GM18951 (cell line): ENCODE results near the gene KRT33A.

Experiments
- POLR2A ChIP-seq: IDR thresholded peaks from 4 replicates; pipeline ENCODE4 v1.6.1; 2011; ENCODE audit warnings: mild to moderate bottlenecking; ENCODE audit not compliant: insufficient read length, insufficient read depth; ENCODE audit errors: extremely low read depth
- in situ Hi-C: fragments of 300-500 bp; cut with MboI; formaldehyde crosslinking; loops from one replicate; pipeline ENCODE4 v1.12.0; 2022; ENCODE audit warnings: low sequenced_read_pairs, mixed read lengths, inconsistent platforms; ENCODE audit not compliant: unreplicated experiment

The KRT33A gene

DNA sequence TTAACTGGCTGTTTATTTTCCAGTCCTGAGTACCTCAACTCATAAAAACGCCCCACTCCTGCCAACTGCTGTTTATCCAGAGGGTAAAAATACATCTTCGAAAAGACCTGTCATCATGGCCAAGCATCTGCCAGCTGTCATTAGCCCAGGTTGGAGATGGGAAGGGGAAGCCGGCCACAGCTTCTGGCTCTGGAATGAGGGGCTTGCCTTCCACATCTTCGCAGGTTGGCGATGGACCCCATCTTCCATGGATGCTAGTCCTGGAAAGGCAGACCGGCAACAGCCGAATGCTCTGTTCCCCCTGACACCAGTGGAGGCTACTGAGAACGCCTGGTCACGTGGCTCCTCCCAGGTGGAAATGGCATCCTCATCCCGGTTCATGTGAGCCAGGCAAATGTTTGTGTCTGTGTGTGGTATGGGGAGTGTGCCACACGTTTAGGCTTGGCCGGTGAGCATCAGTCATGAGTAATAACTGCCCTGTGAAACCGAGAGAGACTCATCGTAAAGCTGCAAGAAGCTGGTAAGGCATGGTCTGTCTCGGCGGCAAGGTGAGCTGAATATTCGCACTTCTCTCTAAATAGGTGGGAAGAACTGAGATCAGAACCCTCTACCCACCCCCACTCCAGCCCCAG is 34.7 kb downstream of the KRT33A start:
- no peak for TF ChIP-seq POLR2A
- in situ Hi-C loops, result no loop called here

DNA sequence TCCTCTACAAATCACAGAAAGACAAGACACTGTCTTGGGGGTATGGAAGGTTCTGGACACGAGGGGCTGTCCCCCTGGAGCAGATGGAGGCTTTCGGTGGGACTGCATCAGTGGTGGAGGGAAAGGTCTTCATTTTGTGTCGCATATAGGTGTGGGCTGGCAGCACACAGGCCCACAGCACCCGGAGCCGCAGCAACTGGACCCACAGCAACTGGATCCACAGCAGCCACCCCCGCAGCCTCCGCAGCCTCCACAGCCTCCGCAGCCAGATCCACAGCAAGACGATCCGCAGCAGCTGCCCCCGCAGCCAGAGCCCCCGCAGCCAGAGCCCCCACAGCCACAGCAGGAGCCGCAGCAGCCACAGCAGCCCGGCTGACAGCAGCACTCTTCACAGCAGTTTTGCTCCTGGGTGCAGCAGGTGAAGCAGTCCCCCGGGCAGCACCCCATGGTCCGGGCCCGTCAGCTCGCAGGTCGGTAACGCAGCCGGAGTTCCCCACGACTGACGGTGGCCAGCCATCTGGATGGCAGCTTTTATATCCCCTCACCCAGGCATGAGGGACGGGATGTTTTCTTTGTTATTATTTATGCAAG is 35.3 kb downstream of the KRT33A start, which contains the start of gene KRTAP17-1:
KRTAP17-1 (minus strand) TSS at position 507 of the 591 bp plus-strand sequence; CDS start at position 447, 60 bp downstream.
- TF ChIP-seq POLR2A, result no peak
- in situ Hi-C loops, result no loop called here

DNA sequence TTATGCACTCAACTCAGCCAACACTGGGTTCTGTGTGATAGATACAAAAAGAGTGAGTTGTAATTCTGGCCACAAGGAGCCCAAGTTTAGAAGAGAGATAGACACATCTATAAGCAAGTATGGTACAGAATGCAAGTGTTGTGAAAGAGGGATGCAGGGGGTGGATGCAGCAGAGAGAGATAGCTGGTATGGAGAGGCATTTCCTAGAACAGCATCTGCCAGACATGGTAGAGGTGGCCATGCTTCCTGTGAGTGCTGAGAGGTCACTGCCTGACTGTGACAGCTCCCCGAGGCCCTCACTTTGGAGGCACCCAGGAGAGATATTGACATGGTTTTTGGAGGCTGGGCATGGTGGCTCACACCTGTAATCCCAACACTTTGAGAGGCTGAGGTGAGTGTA is 39.5 kb downstream of the KRT33A start:
- TF ChIP-seq POLR2A, result no peak
- in situ Hi-C loops, result no loop called here

DNA sequence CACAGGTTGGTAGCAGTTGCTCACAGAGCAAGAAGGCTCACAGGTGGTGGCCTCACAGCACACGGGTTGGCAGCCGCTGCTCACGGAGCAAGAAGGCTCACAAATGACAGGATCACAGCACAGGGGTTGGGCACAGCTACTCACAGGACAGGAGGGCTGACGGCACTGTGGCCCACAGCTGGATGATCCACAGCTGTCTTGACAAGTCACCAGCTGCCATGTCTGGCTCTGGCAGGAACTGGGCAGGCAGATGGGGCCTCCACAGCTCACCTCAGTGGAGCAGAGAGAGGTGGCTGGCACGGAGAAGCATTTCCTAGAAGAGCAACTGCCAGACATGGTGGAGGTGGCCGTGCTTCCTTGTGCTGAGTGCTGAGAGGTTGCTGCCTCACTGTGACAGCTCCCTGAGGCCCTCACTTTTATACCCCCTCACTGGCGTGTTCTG is 41.7 kb downstream of the KRT33A start, which contains the start of gene KRTAP16-1:
KRTAP16-1 (minus strand) TSS at position 392 of the 442 bp plus-strand sequence; CDS start at position 336, 56 bp downstream.
- TF ChIP-seq POLR2A, result no peak
- in situ Hi-C loops, result no loop called here

DNA sequence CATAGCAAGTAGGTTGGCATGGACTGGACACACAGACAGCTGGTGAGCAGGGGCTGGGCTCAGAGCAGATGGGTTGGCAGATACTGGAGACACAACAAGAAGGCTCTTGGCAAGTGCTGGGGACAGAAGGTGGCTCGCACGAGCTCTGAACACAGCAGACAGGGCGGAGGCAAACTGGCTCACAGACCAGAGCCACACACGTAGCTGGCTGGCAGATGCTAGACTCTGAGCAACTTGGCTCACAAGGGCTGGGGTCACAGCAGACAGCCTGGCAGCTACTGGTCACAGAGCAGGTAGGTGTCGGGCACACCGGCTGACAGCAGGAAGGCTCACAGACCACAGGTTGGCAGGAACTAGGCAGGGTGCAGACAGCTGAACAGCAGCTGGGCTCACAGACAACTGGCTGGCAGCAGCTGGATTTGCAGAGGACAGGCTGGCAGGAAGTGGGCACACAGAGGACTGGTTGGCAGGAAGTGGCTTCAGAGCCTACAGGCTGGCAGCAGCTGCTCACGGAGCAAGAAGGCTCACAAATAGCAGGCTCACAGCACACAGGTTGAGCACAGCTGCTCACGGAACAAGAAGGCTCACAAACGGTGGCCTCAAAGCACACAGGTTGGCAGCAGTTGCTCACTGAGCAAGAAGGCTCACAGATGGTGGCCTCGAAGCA is 42.2 kb downstream of the KRT33A start:
- in situ Hi-C loops, result no loop called here
- no peak for TF ChIP-seq POLR2A

DNA sequence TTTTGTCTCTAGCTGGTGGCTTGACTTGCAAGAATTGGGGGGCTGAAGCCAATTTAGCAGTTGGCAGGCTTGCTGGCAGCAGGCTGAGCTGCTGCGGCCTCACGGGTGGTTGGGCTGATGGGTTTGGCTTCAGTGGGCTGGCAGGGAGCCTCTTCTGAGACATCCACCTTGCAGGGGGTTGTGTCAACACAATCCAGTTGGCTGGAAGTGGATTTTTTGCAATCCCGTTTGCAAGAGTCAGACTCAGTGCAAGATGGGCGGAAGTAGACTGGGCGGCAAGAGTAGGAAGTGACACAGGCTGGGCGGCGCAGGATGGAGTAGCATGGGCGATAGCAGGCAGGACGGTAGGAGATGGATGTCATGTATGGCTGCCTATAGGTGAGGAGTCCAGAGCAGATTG is 43.0 kb downstream of the KRT33A start:
- in situ Hi-C loops, result no loop called here
- TF ChIP-seq POLR2A, result no peak

DNA sequence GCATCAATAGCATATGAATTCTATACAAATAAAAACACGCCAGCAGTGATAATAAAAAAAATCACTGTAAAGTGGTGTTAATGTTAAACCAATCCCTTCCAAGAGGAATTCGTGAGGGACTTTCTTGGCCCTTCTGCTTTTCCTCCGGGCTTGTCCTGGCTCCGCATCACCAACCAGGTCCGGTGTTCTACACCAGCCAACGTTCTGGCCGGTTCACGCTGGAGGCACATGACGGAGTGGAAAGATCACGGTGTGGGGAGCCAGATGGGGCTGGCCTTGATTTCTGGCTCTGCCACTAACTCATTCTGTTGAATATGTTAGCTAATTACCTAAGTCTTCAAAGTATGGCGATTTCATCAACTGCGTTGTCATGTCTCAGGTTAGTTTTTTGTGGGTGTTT is 46.5 kb downstream of the KRT33A start:
- TF ChIP-seq POLR2A, result no peak
- in situ Hi-C loops, result no loop called here

DNA sequence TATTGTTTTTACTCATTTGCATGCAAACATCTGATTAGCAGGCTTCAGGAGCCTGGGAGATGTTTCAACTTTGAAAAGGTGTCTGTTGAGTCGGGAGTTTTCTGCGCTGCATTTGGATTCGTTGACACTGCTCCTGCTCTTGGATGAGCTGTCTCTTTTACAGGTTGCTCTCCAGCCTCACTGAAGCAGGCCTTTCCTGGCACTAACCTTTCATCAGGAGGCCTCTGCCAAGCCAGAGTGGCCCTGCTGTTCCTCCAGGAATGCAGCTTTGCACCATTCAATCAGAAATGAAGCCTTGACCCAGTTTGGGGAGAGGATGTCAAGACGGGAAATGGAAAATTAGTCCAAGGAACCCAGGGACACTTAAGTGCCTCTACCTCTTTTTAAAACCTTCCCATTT is 47.6 kb downstream of the KRT33A start:
- no peak for TF ChIP-seq POLR2A
- in situ Hi-C loops, result no loop called here

DNA sequence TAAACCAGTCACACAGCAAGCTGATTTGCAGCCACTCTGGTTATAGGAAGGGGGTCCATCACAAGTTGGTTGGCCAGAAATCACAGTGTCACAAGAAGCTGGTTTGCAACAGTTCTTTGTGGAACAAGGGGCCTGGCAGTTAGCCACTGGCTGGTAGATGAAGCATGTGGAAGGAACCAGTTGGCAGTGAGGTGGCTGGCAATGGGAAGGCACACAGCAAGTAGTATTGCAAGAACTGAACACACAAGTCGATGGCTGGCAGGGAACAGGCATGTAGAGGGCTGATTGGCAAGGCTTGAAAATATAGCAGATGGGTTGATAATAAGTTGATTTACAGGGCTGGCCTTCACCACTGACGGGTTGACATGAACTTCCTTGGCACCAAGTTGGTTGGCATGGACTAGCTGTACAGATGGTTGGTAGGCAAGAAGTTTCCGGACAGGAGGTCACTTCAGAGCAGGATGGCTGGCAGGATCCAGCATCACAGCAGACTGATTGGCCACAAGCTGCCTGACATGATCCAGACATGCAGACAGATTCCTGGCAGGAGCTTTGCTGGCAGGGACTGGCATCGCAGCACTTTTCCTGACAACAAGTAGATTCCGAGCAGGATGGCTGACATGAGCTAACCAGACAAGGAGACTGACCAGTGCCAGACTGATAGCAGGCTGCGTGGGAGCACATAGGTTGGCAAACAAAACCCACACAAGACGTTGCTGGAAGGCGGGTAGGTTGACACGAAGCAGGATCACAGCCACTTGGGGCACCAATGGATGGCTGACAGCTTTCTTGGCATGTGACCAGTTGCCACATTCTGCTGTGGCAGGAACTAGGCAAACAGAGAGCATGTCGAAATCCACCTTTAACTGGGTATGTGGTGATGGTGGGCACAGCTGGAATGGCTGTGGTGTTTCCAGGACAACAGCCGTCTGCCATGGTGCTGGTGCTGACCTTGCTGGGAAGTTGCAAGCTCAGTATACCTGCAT is 48.4 kb downstream of the KRT33A start, which contains the start of gene KRTAP29-1:
KRTAP29-1 (minus strand) TSS at position 936 of the 986 bp plus-strand sequence; CDS start at position 936, 0 bp downstream.
- in situ Hi-C loops, result no loop called here
- TF ChIP-seq POLR2A, result no peak

DNA sequence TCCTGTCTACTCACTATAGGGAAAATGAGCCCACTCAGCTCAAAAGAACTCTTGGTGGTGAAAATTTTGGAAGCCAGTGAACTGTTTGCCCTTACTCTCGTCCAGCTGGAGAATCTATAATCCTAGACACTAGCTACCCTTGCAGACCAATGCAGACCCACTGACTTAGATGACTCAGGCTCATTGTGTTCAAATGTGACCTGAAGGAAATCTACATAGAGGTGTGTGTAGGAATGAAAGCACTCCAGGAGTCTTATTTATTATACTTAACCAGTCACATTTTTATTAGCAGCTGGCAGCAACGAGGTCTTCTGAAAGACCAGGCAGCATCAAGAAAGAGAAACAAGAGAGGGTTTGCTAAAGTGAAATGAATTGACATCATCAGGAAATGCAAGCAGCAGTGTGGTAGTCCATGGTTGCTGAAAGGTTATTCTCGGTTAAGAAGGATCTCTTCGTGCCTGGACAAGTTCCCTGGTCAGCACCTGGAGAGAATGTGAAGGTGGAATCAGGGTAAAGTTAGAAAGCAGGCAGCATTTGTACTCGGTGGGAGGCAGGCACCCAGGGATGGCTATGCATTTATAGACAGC is 49.3 kb downstream of the KRT33A start:
- TF ChIP-seq POLR2A, result no peak
- in situ Hi-C loops, result no loop called here

DNA sequence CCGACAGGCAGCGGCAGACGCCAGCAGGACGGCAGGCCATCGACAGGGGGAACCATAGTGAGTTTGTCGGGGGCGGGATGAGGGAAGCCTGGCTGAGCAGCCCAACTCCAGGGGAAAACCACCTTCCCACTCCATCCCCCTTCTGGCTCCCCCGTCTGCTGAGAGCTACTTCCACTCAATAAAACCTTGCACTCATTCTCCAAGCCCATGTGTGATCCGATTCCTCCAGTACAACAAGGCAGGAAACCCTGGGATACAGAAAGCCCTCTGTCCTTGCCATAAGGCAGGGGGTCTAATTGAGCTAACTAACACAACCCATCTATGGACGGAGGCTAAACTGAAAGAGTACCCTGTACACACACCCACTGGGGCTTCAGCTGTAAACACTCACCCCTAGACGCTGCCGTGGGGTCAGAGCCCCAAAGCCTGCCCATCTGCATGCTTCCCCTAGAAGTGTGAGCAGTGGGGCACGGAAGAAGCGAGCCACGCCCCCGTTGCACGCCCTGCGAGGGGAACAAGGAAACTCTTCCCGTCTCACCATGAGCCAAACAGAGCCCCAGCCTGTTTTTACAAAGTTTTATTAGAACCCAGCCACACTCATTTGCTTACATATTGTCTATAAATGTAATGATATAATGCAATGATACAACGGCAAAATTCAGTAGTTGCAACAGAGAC is 52.0 kb downstream of the KRT33A start:
- TF ChIP-seq POLR2A, result no peak
- in situ Hi-C loops, result no loop called here

DNA sequence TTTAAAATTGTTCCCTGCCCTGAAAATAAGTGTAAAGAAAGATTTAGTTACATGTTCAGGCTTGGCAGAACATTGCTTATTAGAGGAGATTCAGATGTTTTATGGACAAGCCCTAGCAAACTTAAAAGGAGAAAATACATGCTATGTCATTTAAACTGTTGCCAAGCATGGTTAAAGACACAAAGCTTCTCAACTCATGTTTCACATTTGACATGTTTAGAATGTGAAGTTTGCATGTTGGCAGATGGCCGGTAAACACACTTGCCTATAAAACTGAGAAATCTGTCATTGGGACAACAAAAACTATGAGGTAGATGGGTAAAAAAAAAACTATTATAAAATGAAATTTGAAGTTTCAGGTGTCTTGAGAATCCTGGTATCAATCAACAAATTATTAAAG is 53.8 kb downstream of the KRT33A start:
- in situ Hi-C loops, result no loop called here
- no peak for TF ChIP-seq POLR2A
